ENCODE measurements around the gene RANBP2.

RANBP2 gene

GRCh38 chr2:108778857-108779256 is 59.6 kb downstream of the RANBP2 start:
- DNase-seq (ENCODE audit: low read depth in 3 of 3), result no peak

GRCh38 chr2:108786008-108786353 is 66.7 kb downstream of the RANBP2 start:
- DNase-seq (ENCODE audit: low read depth in 3 of 3), result no peak

GRCh38 chr2:108786354-108787215 is 67.3 kb downstream of the RANBP2 start, which contains the start of gene CCDC138:
Gene CCDC138 (plus strand): TSS chr2:108786771. CDS start chr2:108786823, 52 bp downstream.
- peak; percentile 82 to 92 (median 85) for DNase-seq (ENCODE audit: low read depth in 3 of 3)

- no peak for DNase-seq (ENCODE audit: low read depth in 3 of 3)
Observed at GRCh38 chr2:108787216-108787541, 67.9 kb downstream of the RANBP2 start.

- DNase-seq (ENCODE audit: low read depth in 3 of 3), result no peak
Observed at GRCh38 chr2:108803045-108803736, 83.9 kb downstream of the RANBP2 start.

- no peak for DNase-seq (ENCODE audit: low read depth in 3 of 3)
Observed at GRCh38 chr2:108805032-108805431, 85.8 kb downstream of the RANBP2 start.

GRCh38 chr2:108805782-108806181 is 86.5 kb downstream of the RANBP2 start:
- no peak for DNase-seq (ENCODE audit: low read depth in 3 of 3)

- no peak for DNase-seq (ENCODE audit: low read depth in 3 of 3)
Observed at GRCh38 chr2:108806371-108807113, 87.3 kb downstream of the RANBP2 start.

GRCh38 chr2:108809936-108810335 is 90.7 kb downstream of the RANBP2 start:
- no peak for DNase-seq (ENCODE audit: low read depth in 3 of 3)

GRCh38 chr2:108810993-108811957 is 92.0 kb downstream of the RANBP2 start:
- DNase-seq (ENCODE audit: low read depth in 3 of 3), result no peak

GRCh38 chr2:108813732-108814131 is 94.5 kb downstream of the RANBP2 start:
- no peak for DNase-seq (ENCODE audit: low read depth in 3 of 3)

- no peak for DNase-seq (ENCODE audit: low read depth in 3 of 3)
Observed at GRCh38 chr2:108820482-108820881, 101.2 kb downstream of the RANBP2 start.

- no peak for DNase-seq (ENCODE audit: low read depth in 3 of 3)
Observed at GRCh38 chr2:108823286-108823685, 104.0 kb downstream of the RANBP2 start.

GRCh38 chr2:108824316-108825070 is 105.2 kb downstream of the RANBP2 start:
- DNase-seq (ENCODE audit: low read depth in 3 of 3), result no peak

GRCh38 chr2:108825254-108825653 is 106.0 kb downstream of the RANBP2 start:
- no peak for DNase-seq (ENCODE audit: low read depth in 3 of 3)

GRCh38 chr2:108825736-108826135 is 106.5 kb downstream of the RANBP2 start:
- DNase-seq (ENCODE audit: low read depth in 3 of 3), result no peak

- no peak for DNase-seq (ENCODE audit: low read depth in 3 of 3)
Observed at GRCh38 chr2:108829578-108830310, 110.5 kb downstream of the RANBP2 start.

GRCh38 chr2:108833219-108833618 is 113.9 kb downstream of the RANBP2 start:
- DNase-seq (ENCODE audit: low read depth in 3 of 3), result no peak

GRCh38 chr2:108834620-108835019 is 115.3 kb downstream of the RANBP2 start:
- no peak for DNase-seq (ENCODE audit: low read depth in 3 of 3)

- DNase-seq (ENCODE audit: low read depth in 3 of 3), result no peak
Observed at GRCh38 chr2:108835040-108835439, 115.8 kb downstream of the RANBP2 start.
